Limb (tissue), 2 donors: ENCODE measurements around the gene STK11IP.

Source experiments
- DNase-seq, 2 donors: peaks; one replicate each; pipeline ENCODE4 v3.0.0-alpha.2; 2016; ENCODE audit errors: extremely low spot score in 2 of 2

The STK11IP gene

GRCh38 chr2:219615894-219616293 lies 18.2 kb downstream of the STK11IP start:
- no peak for DNase-seq

GRCh38 chr2:219616550-219616949 lies 18.9 kb downstream of the STK11IP start:
- DNase-seq, result no peak

- DNase-seq, result no peak
Observed at GRCh38 chr2:219618733-219619122, 21.1 kb downstream of the STK11IP start.

GRCh38 chr2:219619235-219619634 lies 21.6 kb downstream of the STK11IP start:
- DNase-seq, result peak in 1 of 2 donors; percentile 26

GRCh38 chr2:219620546-219620945 lies 22.9 kb downstream of the STK11IP start:
- no peak for DNase-seq

GRCh38 chr2:219621935-219622334 lies 24.3 kb downstream of the STK11IP start:
- DNase-seq, result no peak

- DNase-seq, result no peak
Observed at GRCh38 chr2:219622472-219622871, 24.8 kb downstream of the STK11IP start.

GRCh38 chr2:219624565-219624964 lies 26.9 kb downstream of the STK11IP start:
- DNase-seq, result no peak

GRCh38 chr2:219625179-219625578 lies 27.5 kb downstream of the STK11IP start:
- no peak for DNase-seq

- DNase-seq, result no peak
Observed at GRCh38 chr2:219626540-219626939, 28.9 kb downstream of the STK11IP start.

GRCh38 chr2:219627103-219628100 lies 29.7 kb downstream of the STK11IP start, which contains the start of gene SLC4A3:
TSS of gene SLC4A3 (plus strand) at chr2:219627630. CDS start at chr2:219627993, 363 bp downstream.
- DNase-seq, result peak in 1 of 2 donors; percentile 65

- DNase-seq, result no peak
Observed at GRCh38 chr2:219628235-219628985, 30.8 kb downstream of the STK11IP start.

GRCh38 chr2:219628986-219629901 lies 31.6 kb downstream of the STK11IP start:
- DNase-seq, result peak in 1 of 2 donors; percentile 31

- DNase-seq, result peak in 1 of 2 donors; percentile 21
Observed at GRCh38 chr2:219629976-219630695, 32.5 kb downstream of the STK11IP start.

GRCh38 chr2:219630770-219631405 lies 33.2 kb downstream of the STK11IP start:
- DNase-seq, result no peak

- no peak for DNase-seq
Observed at GRCh38 chr2:219631406-219631891, 33.8 kb downstream of the STK11IP start.

GRCh38 chr2:219631904-219632759 lies 34.5 kb downstream of the STK11IP start:
- DNase-seq, result peak in 1 of 2 donors; percentile 24

GRCh38 chr2:219632760-219633105 lies 35.1 kb downstream of the STK11IP start:
- peak in 1 of 2 donors; percentile 19 for DNase-seq
